NK-92 treated with Interleukin-12 subunit alpha and Interleukin-12 subunit beta, amount 100 ng/mL, for 24 hours (cell line): Measurements from ENCODE around the gene ZNF800.
"Not testable (repeated sequence)": the region's sequence is repeated elsewhere in the genome, so short reads cannot be mapped to it uniquely, and the experiment has no call there.

Experiments used
- DNase-seq: peaks from one replicate; lab custom pipeline; 2025; lab: John Stamatoyannopoulos, UW

Gene ZNF800, protein sequence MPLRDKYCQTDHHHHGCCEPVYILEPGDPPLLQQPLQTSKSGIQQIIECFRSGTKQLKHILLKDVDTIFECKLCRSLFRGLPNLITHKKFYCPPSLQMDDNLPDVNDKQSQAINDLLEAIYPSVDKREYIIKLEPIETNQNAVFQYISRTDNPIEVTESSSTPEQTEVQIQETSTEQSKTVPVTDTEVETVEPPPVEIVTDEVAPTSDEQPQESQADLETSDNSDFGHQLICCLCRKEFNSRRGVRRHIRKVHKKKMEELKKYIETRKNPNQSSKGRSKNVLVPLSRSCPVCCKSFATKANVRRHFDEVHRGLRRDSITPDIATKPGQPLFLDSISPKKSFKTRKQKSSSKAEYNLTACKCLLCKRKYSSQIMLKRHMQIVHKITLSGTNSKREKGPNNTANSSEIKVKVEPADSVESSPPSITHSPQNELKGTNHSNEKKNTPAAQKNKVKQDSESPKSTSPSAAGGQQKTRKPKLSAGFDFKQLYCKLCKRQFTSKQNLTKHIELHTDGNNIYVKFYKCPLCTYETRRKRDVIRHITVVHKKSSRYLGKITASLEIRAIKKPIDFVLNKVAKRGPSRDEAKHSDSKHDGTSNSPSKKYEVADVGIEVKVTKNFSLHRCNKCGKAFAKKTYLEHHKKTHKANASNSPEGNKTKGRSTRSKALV

DNA sequence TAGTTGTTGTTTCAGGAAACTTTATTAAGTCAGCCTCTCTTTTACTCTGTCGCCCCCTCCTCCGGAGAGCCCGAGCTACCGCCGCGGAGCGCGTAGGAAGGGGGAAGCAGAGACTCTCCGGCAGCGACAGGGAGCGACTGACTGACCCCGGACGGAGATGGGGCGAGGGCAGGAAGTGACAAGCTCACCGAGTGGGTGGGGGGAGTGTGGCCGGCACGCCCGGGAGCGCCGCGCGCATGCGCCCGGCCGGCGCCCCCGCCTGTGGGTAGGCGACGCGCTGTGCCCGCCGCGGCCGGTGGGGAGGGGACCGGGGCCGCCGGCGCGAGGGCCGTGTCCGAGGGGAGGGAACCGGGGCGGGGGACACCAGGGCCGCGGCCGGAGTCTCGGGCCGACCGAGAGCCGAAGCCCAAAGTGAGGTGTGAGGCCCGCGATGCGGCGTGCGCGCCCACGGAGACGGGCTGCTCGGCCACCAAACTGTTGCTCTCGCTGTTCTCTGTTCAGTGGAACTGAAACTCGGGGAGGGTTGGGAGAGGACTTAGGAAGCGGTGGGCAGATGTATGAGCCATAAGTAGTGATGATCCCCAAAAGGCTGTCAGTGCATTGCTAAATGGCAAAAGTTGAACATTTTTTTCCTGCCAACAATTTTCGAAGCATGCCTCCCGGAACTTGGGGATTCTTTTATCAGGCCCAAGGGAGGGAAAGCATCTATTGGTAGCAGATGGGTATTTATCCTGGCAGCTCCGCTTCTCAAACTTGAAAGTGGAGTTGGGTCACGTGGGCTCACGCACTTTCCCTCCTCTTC is at the start of gene ZNF800:
Gene ZNF800, minus strand, starts transcription at position 143 of the 802 bp plus-strand sequence. CDS start 1,151 bp downstream, outside the sequence.
- DNase-seq = peak; percentile 91

DNA sequence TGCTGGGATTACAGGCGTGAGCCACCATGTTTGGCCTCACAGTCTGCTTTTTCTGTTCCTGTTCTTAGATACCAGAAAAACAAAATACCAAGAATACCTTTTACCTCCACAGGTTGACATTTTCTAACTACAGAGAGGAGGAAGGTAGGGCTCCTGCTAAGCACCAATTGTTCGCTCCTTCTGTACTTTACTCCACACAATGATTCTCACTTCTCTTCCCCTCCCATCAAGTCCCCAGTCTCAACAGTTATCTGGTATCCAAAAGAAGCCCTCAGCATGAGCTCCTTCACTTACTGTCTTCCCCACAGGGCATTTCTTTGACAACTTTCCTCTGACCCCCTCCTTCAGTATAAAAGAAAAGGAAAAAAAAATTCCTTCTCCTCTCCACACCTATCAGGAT is 47.7 kb upstream of the ZNF800 start:
- DNase-seq = no peak

GRCh38 chr7:127438836-127439235 is 46.3 kb upstream of the ZNF800 start:
- DNase-seq = no peak

DNA sequence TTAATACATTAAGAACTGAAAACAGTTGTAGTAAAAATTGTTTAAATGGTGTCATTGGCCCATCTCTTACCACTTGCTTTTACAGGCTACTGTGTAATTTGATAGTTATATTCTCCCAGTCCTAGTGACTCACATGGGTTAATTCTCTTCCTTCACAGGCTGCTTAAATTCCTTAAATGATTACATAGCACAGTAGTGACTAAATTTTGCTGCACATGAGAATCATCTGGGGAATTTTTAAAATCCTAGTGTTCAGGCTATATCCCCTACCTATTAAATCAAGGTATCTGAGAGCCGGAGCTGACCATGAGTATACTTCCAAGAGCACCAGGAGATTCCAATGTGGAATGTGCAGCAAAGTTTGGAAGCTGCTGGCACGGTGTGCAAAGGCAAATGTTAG is 45.3 kb upstream of the ZNF800 start:
- no peak for DNase-seq

- DNase-seq = no peak
Observed at GRCh38 chr7:127437241-127437640, 44.7 kb upstream of the ZNF800 start.

DNA sequence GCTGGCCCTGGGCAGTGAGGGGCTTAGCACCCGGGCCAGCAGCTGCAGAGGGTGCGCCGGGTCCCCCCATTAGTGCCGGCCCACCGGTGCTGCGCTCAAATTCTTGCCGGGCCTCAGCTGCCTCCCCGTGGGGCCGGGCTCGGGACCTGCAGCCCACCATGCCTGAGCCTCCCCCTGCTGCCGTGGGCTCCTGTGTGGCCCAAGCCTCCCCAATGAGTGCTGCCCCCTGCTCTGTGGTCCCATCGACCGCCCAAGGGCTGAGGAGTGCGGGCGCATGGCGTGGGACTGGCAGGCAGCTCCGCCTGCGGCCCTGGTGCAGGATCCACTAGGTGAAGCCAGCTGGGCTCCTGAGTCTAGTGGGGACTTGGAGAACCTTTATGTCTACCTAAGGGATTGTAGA is 36.8 kb upstream of the ZNF800 start:
- not testable (repeated sequence) for DNase-seq

GRCh38 chr7:127419196-127419595 is 26.7 kb upstream of the ZNF800 start:
- no peak for DNase-seq

- no peak for DNase-seq
Observed at GRCh38 chr7:127418459-127418858, 26.0 kb upstream of the ZNF800 start.

DNA sequence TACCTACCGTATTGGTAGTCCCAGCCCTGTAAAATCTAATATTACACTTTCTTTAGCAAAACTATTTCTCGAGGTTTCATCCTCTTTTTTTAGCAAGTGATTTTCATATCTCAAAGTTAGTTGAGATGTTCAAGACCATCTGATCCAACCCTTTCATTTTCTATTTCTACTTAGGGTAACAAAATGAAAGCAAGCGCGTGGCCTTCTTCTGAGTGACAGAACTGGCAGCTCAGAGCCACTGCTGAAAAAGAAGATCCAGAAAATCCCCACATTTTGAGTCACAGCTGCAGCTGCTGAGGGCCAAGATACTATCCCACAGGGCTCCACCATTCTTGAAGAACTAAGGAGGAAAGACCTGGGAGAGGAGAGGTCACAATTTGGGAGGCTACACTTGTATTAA is 24.8 kb upstream of the ZNF800 start:
- DNase-seq = no peak

DNA sequence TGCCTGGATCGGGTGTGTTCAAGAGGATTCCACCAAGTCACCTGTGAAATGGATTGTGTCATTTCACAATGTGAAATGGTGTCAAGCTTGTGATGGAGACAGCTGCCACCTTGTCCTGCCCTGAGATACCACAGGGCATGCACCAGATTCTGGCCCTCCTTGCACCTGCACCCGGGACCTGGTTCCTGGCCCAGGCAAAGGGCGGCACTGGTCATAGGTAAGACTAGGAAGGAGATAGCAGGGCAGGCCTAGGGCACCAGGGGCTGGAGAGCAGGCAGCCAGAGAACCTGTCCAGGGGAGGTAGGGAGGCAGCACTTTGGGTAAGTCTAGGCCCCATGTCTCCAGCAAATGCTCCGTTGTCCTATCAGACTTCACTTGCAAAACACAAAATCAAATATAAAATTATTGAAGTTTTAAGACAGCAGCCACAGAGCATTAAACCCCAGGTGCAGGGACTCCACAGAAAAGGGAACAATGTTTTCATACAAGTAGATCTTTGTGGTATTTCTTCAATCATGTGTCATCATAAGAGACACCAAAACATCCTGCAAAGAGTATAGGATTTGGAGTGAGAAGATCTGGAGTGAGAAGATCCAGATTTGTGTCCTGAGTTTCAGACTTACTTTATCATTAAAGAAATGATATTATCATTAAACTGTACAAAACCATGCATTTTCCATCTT is 22.7 kb upstream of the ZNF800 start:
- no peak for DNase-seq

DNA sequence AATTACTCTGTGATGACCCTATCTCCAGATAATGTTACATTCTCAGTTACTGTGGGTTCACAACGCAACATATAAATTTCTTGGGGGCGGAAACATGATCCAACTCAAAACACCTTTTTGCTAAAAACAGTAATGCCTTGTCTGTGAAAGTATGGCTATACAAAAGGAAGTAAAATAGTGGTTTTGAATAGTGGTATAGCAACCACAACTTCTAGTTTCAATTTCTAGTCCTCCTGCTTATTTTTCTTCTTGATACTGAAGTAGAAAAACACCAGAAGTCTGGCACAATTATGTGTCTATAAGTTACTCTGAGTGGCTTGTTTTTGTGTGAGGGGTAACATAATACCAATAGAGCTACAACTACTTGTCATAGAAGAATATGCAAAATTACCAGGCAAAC is 21.5 kb upstream of the ZNF800 start:
- DNase-seq = no peak

DNA sequence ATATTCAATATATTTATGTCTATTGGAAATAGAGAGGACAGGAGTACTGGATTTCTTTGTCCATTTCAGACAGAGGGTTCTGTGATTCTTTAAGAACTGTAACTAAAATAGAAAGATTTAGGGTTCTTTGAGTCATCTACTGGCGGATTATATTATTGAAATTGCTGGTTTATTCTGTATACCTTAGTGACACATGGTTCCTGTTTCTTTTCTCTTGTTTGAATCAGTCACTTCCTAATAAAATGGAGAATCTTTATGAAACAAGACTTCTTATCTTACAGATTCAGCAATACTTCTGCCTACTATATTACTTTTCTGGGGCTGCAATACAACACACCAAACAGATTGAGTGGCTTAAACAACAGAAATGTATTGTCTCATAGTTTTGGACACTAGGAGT is 20.8 kb upstream of the ZNF800 start:
- no peak for DNase-seq

DNA sequence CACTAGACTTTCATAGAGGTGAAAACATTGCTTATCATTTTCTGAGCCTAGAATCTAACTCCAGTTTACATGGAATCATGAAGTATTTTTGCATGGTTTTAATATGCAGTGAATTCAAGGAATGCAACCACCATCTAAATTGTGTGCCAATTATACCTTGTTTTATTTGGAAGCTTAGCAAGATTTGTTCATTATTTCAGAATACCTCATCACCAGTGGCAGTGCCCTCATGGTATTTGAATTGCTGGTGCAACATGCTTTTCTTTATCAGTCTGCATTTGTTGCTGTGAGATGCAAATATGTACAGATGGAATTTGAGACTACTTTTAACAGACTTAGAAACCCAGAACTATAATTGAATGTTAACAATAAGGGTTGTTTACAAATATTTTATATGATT is 18.7 kb upstream of the ZNF800 start:
- no peak for DNase-seq

DNA sequence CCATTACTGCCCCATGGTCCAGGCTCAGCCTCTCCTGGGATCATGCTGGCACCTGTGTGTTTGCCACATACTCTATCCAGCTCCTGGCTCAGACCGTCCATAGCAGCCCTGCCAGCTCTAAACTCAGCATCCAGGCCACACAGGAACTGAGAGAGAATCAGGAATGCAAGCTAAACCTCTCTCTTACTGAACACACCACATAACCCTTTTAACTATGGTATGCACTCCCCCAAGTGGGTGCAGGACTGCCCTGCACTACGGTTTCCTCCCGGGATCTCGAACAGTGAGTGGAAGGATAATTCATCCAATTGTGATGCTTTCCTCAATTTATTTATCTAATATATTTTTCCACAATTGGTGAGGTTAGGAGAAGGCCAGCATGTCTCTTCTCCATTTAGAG is 17.1 kb upstream of the ZNF800 start:
- no peak for DNase-seq

GRCh38 chr7:127404286-127405072 is 12.0 kb upstream of the ZNF800 start:
- DNase-seq = no peak

GRCh38 chr7:127396184-127396583 is 3.7 kb upstream of the ZNF800 start:
- DNase-seq = no peak

DNA sequence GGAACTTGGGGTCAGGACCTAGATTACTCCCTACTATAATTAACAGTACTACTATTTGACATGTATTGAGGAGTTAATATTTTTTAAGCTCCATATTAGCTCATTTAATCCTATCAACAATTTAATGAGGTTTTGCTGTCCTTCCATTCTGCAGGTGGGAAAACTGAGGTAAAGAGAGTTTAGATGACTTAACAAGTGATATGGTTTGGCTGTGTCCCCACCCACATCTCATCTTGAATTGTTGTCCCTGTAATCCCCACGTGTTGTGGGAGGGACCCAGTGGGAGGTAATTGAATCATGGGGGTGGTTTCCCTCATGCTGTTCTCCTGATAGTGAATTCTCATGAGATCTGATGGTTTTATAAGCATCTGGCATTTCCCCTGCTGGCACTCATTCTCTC is 2.6 kb upstream of the ZNF800 start:
- not testable (repeated sequence) for DNase-seq

DNA sequence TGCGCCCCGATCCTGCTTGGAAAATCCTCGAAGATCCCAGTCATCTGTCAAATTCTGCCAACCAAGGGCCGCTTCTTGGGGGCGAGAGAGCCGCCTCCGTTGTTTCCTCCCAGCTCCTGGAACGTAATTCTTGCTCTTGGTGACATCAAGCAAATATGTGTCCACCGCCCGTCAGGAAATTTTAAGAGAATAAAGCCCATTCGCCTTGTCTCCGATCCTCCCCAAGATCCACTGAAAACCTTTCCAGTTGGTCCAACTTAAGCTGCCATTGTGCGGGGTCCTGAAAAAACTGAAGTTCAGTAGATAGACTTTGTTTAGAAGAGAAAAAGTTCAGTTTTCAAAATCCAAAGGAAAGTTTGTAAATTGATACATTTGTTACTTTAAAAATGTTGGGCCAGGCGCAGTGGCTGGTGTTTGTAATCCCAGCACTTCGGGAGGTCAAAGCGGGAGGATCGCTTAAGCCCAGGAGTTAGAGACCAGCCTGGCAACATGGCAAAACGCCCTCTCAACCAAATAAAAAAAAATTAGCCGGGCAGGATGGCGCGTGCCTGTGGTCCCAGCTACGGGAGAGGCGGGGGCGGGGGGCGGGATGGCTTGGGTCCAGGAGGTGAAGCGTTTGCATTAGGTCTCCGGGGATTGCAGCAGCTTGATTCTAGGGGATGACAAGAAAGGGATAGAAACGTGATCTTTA is 1.0 kb upstream of the ZNF800 start:
- no peak for DNase-seq

- peak; percentile 71 for DNase-seq
Observed at GRCh38 chr7:127392182-127392565, 334 bp downstream of the ZNF800 start.

DNA sequence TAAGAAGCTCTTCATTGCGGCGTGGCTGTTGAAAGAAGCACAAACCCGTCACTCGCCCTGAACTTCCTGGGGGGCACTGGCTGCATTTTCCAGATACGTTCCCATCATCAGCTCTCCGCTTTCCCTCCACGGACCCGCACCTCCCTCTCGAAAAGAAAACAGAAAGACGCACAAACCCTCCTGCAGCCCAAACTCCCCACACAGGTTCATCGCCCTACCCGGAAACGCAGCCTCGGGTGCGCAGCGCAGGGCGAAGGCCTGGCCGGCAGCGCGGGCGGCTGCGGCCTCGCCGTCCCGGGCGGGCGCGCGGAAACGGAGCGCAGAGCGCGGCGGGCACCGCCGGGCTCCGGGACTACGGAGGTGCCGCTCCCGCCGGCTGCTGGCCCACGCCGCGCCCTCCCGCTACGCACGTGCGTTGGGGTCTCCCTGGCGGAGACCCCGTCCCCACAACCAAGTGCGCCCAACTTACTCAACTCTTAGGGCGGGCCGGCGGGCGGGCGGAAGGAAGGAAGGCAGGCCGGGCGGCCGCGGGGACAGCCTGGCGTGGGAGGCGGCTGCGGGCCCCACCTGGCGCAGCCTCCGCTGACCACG is 822 bp downstream of the ZNF800 start:
- DNase-seq = peak; percentile 71
